Erythroblast (primary cell): ENCODE measurements around the gene MS4A7.

ENCODE experiments used
- GATA1 ChIP-seq: IDR thresholded peaks from 2 replicates; pipeline ENCODE4 v1.6.1; 2011; ENCODE audit warnings: low read depth, mild to moderate bottlenecking, control low read depth, low read length, moderate library complexity
- POLR2A ChIP-seq: IDR thresholded peaks from 2 replicates; pipeline ENCODE4 v1.6.1; 2011; ENCODE audit warnings: mild to moderate bottlenecking, low read length

DNA sequence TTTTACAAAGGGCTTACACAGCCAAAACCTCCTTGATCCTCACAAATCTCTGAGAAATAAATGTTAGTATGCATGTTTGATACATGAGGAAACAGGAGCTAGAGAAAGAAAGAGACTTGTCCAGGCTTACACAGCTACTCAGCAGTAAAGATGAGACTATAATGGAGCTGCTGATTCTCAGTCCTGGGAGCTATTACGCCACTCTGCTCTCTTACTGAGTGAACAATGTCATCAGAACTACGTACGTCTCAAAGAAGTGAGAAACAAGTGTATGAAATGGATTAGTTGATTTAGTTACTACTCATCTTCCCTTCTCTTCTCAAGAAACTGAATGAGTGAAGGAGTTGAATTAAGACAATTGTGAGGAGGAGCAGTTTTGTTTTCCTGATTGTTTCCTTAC, 39.0 kb upstream of the MS4A7 start:
- TF ChIP-seq GATA1 (no peak), POLR2A (no peak)
